HFF-Myc (cell line): ENCODE measurements around the gene EP400.
"Not testable (repeated sequence)": the region's sequence is repeated elsewhere in the genome, so short reads cannot be mapped to it uniquely, and the experiment has no call there.

ENCODE experiments used
- DNase-seq: peaks from one replicate; pipeline ENCODE4 v3.0.0-alpha.2; 2011; ENCODE audit warnings: low read depth; ENCODE audit errors: extremely low read depth
- H3K4me3 ChIP-seq: replicated peaks from 2 replicates; pipeline ENCODE4 v1.5.1; 2011; ENCODE audit warnings: low read depth, mild to moderate bottlenecking, control low read depth, low read length
- TF ChIP-seq, protein P1 (sequence below): IDR thresholded peaks from 2 replicates; pipeline ENCODE4 v1.5.1; 2012; ENCODE audit warnings: mild to moderate bottlenecking, low read depth, low read length, control low read depth; ENCODE audit errors: missing control alignments

The EP400 gene

GRCh38 chr12:132049442-132049841, 99.7 kb downstream of the EP400 start:
- no peak overlapping the region for H3K4me3 ChIP-seq
- DNase-seq = no peak
- TF ChIP-seq, protein P1, sequence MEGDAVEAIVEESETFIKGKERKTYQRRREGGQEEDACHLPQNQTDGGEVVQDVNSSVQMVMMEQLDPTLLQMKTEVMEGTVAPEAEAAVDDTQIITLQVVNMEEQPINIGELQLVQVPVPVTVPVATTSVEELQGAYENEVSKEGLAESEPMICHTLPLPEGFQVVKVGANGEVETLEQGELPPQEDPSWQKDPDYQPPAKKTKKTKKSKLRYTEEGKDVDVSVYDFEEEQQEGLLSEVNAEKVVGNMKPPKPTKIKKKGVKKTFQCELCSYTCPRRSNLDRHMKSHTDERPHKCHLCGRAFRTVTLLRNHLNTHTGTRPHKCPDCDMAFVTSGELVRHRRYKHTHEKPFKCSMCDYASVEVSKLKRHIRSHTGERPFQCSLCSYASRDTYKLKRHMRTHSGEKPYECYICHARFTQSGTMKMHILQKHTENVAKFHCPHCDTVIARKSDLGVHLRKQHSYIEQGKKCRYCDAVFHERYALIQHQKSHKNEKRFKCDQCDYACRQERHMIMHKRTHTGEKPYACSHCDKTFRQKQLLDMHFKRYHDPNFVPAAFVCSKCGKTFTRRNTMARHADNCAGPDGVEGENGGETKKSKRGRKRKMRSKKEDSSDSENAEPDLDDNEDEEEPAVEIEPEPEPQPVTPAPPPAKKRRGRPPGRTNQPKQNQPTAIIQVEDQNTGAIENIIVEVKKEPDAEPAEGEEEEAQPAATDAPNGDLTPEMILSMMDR = no peak

DNA sequence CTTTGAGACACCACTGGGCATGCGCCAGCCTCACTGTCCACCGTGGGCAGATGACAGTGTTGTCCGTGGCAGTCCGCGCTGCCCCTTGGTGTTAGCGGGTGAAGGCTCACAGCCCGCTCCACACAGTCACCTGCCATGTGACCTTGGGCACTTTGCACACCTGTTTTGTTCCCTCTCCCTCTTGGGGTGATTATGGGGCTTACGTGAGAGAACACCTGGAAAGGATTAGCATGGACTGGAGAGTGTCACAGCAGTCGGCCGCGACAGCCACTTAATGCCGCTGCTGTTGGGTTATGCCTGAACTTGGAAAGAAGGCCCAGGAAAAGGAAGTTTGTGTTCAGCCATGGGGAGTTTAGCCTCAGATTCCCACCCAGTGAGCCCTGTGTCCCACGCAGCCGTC, 100.1 kb downstream of the EP400 start:
- no peak for DNase-seq

GRCh38 chr12:132051718-132052117, 102.0 kb downstream of the EP400 start:
- not testable (repeated sequence) for DNase-seq, H3K4me3 ChIP-seq
- TF ChIP-seq, protein P1 = peak; percentile 33

More for the DNA sequence above, 100.1 kb downstream of the EP400 start:
- H3K4me3 ChIP-seq = no peak overlapping the region
- TF ChIP-seq, protein P1 = no peak

DNA sequence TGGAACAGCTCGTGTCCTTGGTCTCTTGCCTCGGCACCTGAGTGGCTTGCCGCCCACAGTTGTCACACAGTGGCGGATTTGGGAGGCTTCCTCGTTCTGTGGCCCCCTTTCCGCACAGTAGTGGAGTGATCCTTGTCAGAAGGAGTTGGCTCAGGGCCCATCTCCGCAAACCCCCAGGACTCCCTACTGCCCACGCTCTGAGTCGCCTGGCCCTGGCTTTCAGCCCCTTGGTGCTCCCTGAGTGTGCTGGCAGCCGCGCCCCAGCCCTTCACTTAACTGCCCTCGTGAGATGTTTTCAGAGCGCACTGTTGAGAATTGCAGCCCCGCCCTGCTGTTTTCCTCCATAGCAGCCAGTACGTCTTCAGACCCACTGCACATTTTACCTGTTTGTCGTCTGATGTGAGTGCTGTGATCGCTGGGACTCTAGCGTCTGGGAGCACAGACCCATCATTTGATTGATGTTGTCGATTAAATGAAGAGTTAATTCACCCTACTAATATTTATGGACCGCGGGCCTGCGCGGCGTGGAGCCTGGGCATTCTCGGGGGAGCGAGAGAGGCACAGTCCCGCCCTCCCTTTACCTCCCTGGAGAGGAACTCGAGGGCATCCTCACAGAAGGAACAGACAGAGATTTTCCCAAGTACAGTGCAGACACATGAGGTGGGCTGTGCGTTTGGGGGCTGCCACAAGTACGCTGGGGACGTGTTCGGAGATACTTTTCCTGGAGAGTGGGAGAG, 102.6 kb downstream of the EP400 start:
- DNase-seq = no peak
- TF ChIP-seq, protein P1 = no peak

DNA sequence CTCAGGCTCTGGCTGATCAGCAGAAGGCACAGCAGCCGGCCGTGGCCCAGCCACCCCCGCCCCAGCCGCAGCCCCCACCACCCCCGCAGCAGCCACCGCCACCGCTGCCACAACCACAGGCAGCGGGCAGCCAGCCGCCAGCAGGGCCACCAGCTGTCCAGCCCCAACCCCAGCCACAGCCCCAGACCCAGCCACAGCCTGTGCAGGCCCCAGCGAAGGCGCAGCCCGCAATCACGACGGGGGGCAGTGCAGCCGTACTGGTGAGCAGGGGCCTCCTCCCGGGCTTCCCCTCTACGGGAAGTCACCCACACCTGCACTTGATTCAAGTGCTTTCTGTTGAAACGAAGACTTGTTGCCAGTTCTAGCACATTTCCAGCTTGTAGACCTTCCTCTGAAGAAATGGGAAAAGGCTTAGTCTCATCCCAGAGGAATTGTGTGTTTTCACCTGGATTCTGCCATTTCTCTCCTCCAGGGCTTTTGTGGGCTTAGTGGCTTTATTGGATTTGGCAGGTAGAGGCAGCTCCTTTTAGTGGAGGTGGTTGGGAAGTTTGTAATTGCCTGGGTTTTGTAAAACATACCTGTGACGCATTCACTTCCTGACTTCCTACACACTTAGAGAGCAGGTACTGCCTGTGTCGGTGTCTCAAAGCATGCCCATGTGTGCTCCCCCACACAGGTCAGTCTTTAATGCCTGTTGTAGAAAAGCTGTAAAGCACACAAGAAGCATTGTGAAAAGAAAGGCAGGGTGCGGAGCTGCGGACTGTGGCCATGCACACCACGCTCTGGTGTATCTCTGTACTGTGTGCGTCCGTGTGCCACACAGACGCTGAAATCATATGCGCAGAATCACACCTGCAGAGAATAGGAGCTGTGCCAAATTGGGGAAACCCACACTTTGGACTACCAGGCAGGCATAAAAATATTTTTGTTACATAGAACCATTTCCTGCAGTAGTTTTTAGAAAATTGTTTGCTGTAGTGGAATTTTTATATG, 103.9 kb downstream of the EP400 start:
- no peak overlapping the region for H3K4me3 ChIP-seq
- DNase-seq = no peak
- TF ChIP-seq, protein P1 = no peak

More for the DNA sequence above, 102.6 kb downstream of the EP400 start:
- H3K4me3 ChIP-seq = no peak overlapping the region

DNA sequence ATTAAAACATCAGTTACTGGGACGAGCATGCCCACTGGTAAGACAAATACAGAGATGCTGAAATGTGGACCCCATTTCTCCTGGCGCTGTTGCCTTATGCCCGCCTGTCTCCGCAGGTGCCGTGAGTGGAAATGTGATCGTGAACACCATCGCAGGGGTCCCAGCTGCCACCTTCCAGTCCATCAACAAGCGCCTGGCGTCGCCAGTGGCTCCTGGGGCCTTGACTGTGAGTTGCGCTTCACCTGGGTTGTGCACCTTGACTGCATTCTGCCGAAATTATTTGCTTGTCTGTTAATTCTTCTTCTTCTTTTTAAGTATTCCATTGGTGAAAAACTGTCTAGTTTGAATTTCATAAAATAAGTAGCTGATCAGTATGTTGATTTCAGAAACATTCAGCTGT, 105.2 kb downstream of the EP400 start:
- TF ChIP-seq, protein P1 = no peak
- no peak overlapping the region for H3K4me3 ChIP-seq

More for the DNA sequence above, 105.2 kb downstream of the EP400 start:
- no peak for DNase-seq
